SK-N-SH treated with all-trans-retinoic acid at 6 μM for 48 hours (cell line): ENCODE data around the gene CTBP2.

ENCODE experiments used
- ATAC-seq: fragments of 200-7000 bp; cut with Tn5 transposase; 3 replicates; pipeline ENCODE4 v1.9.1; 2020; ENCODE audit warnings: mild to moderate bottlenecking, moderate library complexity
- ARNTL ChIP-seq: fragments of 450-650 bp; formaldehyde crosslinking; IDR thresholded peaks from 2 replicates; pipeline ENCODE4 v1.5.0; 2020; ENCODE audit warnings: low read depth, mild to moderate bottlenecking, moderate library complexity, borderline replicate concordance
- BACH2 ChIP-seq: fragments of 250-450 bp; sonication (Bioruptor Pico); IDR thresholded peaks from 2 replicates; pipeline ENCODE4 v1.9.0; 2021; ENCODE audit warnings: mild to moderate bottlenecking, borderline replicate concordance
- CSDC2 ChIP-seq: fragments of 250-450 bp; sonication (Bioruptor Pico); IDR thresholded peaks from 2 replicates; pipeline ENCODE4 v1.5.0; 2020; ENCODE audit warnings: mild to moderate bottlenecking, moderate library complexity
- CSRNP3 ChIP-seq: fragments of 250-450 bp; sonication (Bioruptor Pico); IDR thresholded peaks from 2 replicates; pipeline ENCODE4 v1.5.1; 2021; ENCODE audit warnings: mild to moderate bottlenecking, moderate library complexity
- GLIS3 ChIP-seq: fragments of 250-450 bp; sonication (Bioruptor Pico); IDR thresholded peaks from 2 replicates; pipeline ENCODE4 v1.5.0; 2020; ENCODE audit warnings: mild to moderate bottlenecking, moderate library complexity
- ISL1 ChIP-seq: fragments of 250-450 bp; sonication (Bioruptor Pico); IDR thresholded peaks from 2 replicates; pipeline ENCODE4 v2.1.2; 2022; ENCODE audit warnings: mild to moderate bottlenecking, moderate library complexity
- OSR1 ChIP-seq: fragments of 250-450 bp; sonication (Bioruptor Pico); IDR thresholded peaks from 2 replicates; pipeline ENCODE4 v1.8.0; 2022; ENCODE audit warnings: moderate library complexity, mild to moderate bottlenecking, inconsistent platforms
- POU6F1 ChIP-seq: fragments of 250-450 bp; sonication (Bioruptor Pico); IDR thresholded peaks from 2 replicates; pipeline ENCODE4 v1.8.0; 2021; ENCODE audit warnings: low read depth, mild to moderate bottlenecking, moderate library complexity, borderline replicate concordance
- PPARA ChIP-seq: fragments of 250-450 bp; sonication (Bioruptor Pico); IDR thresholded peaks from 2 replicates; pipeline ENCODE4 v1.5.0; 2020; ENCODE audit warnings: mild to moderate bottlenecking, borderline replicate concordance
- RARB ChIP-seq: fragments of 250-450 bp; sonication (Bioruptor Pico); IDR thresholded peaks from 2 replicates; pipeline ENCODE4 v1.8.0; 2021; ENCODE audit warnings: mild to moderate bottlenecking, moderate library complexity
- SNAI2 ChIP-seq: fragments of 250-450 bp; sonication (Bioruptor Pico); IDR thresholded peaks from 2 replicates; pipeline ENCODE4 v1.5.0; 2020; ENCODE audit warnings: mild to moderate bottlenecking, moderate library complexity
- TCF4 ChIP-seq: fragments of 250-450 bp; sonication (Bioruptor Pico); IDR thresholded peaks from 2 replicates; pipeline ENCODE4 v1.8.0; 2021; ENCODE audit warnings: mild to moderate bottlenecking, moderate library complexity, borderline replicate concordance
- TSHZ2 ChIP-seq: fragments of 250-450 bp; sonication (Bioruptor Pico); IDR thresholded peaks from 2 replicates; pipeline ENCODE4 v1.5.0; 2020; ENCODE audit warnings: mild to moderate bottlenecking, moderate library complexity
- ZC3H10 ChIP-seq: fragments of 250-450 bp; sonication (Bioruptor Pico); IDR thresholded peaks from 2 replicates; pipeline ENCODE4 v1.5.1; 2021; ENCODE audit warnings: mild to moderate bottlenecking, moderate library complexity
- ZFP3 ChIP-seq: fragments of 250-450 bp; sonication (Bioruptor Pico); IDR thresholded peaks from 2 replicates; pipeline ENCODE4 v1.5.0; 2020; ENCODE audit warnings: mild to moderate bottlenecking, moderate library complexity
- ZFP30 ChIP-seq: fragments of 450-650 bp; formaldehyde crosslinking; IDR thresholded peaks from 2 replicates; pipeline ENCODE4 v1.5.0; 2022; ENCODE audit warnings: mild to moderate bottlenecking, moderate library complexity
- ZNF70 ChIP-seq: fragments of 450-650 bp; formaldehyde crosslinking; IDR thresholded peaks from 2 replicates; pipeline ENCODE4 v1.5.0; 2020; ENCODE audit warnings: mild to moderate bottlenecking, moderate library complexity
- ZNF8 ChIP-seq: fragments of 450-650 bp; formaldehyde crosslinking; IDR thresholded peaks from 2 replicates; pipeline ENCODE4 v1.5.0; 2020; ENCODE audit warnings: mild to moderate bottlenecking, moderate library complexity

The CTBP2 gene

GRCh38 chr10:125014086-125014830 lies 146.1 kb downstream of the CTBP2 start:
- no peak for ATAC-seq
- no peak for TF ChIP-seq ARNTL (CRISPR knock-in tag)
- TF ChIP-seq PPARA (CRISPR knock-in tag) = no peak
- no peak for TF ChIP-seq BACH2 (CRISPR knock-in tag)
- TF ChIP-seq ZNF70 (CRISPR knock-in tag) = no peak
- no peak for TF ChIP-seq SNAI2 (CRISPR knock-in tag)
- TF ChIP-seq OSR1 (CRISPR knock-in tag) = no peak
- TF ChIP-seq CSDC2 (CRISPR knock-in tag) = no peak
- TF ChIP-seq RARB (CRISPR knock-in tag) = no peak
- no peak for TF ChIP-seq ZFP3 (CRISPR knock-in tag)
- TF ChIP-seq ISL1 (CRISPR knock-in tag) = no peak
- no peak for TF ChIP-seq ZC3H10 (CRISPR knock-in tag)
- no peak for TF ChIP-seq ZFP30 (CRISPR knock-in tag)
- no peak for TF ChIP-seq ZNF8 (CRISPR knock-in tag)
- no peak for TF ChIP-seq TSHZ2 (CRISPR knock-in tag)
- TF ChIP-seq POU6F1 (CRISPR knock-in tag) = no peak
- no peak for TF ChIP-seq CSRNP3 (CRISPR knock-in tag)

- TF ChIP-seq ARNTL (CRISPR knock-in tag) = no peak
- ATAC-seq = no peak
Measured at GRCh38 chr10:125013529-125013872, 146.9 kb downstream of the CTBP2 start.

- ATAC-seq = no peak
- TF ChIP-seq CSRNP3 (CRISPR knock-in tag) (no peak), GLIS3 (no peak), ISL1 (CRISPR knock-in tag) (no peak), SNAI2 (CRISPR knock-in tag) (no peak), TCF4 (CRISPR knock-in tag) (no peak), PPARA (CRISPR knock-in tag) (no peak), ZNF8 (CRISPR knock-in tag) (no peak), RARB (CRISPR knock-in tag) (no peak), ARNTL (CRISPR knock-in tag) (no peak), ZFP30 (CRISPR knock-in tag) (no peak)
Measured at GRCh38 chr10:125012851-125013528, 147.4 kb downstream of the CTBP2 start.

- no peak for ATAC-seq
Measured at GRCh38 chr10:125011926-125012705, 148.2 kb downstream of the CTBP2 start.

More at GRCh38 chr10:125011926-125012705, 148.2 kb downstream of the CTBP2 start:
- no peak for TF ChIP-seq ZC3H10 (CRISPR knock-in tag)
- TF ChIP-seq, all 23 proteins: peak for 0
